ENCODE data around the gene NOS1AP.

DNA sequence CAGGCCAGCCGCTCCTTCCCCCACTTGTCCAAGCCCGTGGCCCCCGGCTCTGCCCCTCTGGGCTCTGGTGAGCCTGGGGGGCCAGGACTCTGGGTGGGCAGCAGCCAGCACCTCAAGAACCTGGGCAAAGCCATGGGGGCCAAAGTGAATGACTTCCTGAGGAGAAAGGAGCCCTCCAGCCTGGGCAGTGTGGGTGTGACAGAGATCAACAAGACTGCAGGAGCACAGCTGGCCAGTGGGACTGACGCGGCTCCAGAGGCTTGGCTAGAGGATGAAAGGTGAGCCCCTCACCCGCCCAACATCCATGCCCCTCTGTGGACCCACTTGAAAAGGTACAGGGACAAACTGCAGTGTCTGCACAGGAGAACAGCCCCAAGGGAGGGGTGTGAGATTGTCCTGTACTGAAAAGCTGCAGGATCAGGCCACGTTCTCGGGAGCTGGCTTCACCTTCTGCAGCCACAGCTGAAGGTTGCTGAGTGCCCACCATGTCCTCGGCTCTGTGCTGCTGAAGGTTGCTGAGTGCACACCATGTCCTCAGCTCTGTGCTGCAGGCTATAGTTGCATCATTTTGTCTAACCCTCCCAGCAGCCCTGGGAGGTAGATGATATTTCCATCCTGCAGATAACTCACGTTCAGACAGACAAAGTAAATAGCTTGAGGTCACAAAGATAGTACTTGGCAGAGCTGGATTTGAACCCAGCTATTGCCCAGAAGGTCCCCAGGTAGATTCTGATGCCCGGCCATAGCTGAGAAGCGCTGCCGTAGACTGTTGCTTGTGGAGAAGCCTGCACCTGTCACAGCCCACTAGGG lies 312.7 kb downstream of the NOS1AP start:
- TF ChIP-seq, protein P1, sequence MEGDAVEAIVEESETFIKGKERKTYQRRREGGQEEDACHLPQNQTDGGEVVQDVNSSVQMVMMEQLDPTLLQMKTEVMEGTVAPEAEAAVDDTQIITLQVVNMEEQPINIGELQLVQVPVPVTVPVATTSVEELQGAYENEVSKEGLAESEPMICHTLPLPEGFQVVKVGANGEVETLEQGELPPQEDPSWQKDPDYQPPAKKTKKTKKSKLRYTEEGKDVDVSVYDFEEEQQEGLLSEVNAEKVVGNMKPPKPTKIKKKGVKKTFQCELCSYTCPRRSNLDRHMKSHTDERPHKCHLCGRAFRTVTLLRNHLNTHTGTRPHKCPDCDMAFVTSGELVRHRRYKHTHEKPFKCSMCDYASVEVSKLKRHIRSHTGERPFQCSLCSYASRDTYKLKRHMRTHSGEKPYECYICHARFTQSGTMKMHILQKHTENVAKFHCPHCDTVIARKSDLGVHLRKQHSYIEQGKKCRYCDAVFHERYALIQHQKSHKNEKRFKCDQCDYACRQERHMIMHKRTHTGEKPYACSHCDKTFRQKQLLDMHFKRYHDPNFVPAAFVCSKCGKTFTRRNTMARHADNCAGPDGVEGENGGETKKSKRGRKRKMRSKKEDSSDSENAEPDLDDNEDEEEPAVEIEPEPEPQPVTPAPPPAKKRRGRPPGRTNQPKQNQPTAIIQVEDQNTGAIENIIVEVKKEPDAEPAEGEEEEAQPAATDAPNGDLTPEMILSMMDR (conservative IDR thresholded peaks at IDR 0.05; ENCODE audit: low read depth in 2 of 2), result no peak
- no peak for TF ChIP-seq EZH2 (IDR thresholded peaks at IDR 0.05; ENCODE audit: low read depth, unreplicated experiment)
- TF ChIP-seq, protein P2, sequence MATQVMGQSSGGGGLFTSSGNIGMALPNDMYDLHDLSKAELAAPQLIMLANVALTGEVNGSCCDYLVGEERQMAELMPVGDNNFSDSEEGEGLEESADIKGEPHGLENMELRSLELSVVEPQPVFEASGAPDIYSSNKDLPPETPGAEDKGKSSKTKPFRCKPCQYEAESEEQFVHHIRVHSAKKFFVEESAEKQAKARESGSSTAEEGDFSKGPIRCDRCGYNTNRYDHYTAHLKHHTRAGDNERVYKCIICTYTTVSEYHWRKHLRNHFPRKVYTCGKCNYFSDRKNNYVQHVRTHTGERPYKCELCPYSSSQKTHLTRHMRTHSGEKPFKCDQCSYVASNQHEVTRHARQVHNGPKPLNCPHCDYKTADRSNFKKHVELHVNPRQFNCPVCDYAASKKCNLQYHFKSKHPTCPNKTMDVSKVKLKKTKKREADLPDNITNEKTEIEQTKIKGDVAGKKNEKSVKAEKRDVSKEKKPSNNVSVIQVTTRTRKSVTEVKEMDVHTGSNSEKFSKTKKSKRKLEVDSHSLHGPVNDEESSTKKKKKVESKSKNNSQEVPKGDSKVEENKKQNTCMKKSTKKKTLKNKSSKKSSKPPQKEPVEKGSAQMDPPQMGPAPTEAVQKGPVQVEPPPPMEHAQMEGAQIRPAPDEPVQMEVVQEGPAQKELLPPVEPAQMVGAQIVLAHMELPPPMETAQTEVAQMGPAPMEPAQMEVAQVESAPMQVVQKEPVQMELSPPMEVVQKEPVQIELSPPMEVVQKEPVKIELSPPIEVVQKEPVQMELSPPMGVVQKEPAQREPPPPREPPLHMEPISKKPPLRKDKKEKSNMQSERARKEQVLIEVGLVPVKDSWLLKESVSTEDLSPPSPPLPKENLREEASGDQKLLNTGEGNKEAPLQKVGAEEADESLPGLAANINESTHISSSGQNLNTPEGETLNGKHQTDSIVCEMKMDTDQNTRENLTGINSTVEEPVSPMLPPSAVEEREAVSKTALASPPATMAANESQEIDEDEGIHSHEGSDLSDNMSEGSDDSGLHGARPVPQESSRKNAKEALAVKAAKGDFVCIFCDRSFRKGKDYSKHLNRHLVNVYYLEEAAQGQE (IDR thresholded peaks at IDR 0.05; ENCODE audit: unreplicated experiment), result no peak
- TF ChIP-seq POLR2AphosphoS5 (IDR thresholded peaks at IDR 0.05; ENCODE audit: low read depth), result no peak
- TF ChIP-seq CREB1 (CRISPR knock-in tag; IDR thresholded peaks at IDR 0.05; ENCODE audit: low read depth), result no peak
- no peak for TF ChIP-seq ZNF331 (CRISPR knock-in tag; IDR thresholded peaks at IDR 0.05; ENCODE audit: low read depth)
- no peak for TF ChIP-seq JUNB (IDR thresholded peaks at IDR 0.05; ENCODE audit: unreplicated experiment)
- TF ChIP-seq, protein P3, sequence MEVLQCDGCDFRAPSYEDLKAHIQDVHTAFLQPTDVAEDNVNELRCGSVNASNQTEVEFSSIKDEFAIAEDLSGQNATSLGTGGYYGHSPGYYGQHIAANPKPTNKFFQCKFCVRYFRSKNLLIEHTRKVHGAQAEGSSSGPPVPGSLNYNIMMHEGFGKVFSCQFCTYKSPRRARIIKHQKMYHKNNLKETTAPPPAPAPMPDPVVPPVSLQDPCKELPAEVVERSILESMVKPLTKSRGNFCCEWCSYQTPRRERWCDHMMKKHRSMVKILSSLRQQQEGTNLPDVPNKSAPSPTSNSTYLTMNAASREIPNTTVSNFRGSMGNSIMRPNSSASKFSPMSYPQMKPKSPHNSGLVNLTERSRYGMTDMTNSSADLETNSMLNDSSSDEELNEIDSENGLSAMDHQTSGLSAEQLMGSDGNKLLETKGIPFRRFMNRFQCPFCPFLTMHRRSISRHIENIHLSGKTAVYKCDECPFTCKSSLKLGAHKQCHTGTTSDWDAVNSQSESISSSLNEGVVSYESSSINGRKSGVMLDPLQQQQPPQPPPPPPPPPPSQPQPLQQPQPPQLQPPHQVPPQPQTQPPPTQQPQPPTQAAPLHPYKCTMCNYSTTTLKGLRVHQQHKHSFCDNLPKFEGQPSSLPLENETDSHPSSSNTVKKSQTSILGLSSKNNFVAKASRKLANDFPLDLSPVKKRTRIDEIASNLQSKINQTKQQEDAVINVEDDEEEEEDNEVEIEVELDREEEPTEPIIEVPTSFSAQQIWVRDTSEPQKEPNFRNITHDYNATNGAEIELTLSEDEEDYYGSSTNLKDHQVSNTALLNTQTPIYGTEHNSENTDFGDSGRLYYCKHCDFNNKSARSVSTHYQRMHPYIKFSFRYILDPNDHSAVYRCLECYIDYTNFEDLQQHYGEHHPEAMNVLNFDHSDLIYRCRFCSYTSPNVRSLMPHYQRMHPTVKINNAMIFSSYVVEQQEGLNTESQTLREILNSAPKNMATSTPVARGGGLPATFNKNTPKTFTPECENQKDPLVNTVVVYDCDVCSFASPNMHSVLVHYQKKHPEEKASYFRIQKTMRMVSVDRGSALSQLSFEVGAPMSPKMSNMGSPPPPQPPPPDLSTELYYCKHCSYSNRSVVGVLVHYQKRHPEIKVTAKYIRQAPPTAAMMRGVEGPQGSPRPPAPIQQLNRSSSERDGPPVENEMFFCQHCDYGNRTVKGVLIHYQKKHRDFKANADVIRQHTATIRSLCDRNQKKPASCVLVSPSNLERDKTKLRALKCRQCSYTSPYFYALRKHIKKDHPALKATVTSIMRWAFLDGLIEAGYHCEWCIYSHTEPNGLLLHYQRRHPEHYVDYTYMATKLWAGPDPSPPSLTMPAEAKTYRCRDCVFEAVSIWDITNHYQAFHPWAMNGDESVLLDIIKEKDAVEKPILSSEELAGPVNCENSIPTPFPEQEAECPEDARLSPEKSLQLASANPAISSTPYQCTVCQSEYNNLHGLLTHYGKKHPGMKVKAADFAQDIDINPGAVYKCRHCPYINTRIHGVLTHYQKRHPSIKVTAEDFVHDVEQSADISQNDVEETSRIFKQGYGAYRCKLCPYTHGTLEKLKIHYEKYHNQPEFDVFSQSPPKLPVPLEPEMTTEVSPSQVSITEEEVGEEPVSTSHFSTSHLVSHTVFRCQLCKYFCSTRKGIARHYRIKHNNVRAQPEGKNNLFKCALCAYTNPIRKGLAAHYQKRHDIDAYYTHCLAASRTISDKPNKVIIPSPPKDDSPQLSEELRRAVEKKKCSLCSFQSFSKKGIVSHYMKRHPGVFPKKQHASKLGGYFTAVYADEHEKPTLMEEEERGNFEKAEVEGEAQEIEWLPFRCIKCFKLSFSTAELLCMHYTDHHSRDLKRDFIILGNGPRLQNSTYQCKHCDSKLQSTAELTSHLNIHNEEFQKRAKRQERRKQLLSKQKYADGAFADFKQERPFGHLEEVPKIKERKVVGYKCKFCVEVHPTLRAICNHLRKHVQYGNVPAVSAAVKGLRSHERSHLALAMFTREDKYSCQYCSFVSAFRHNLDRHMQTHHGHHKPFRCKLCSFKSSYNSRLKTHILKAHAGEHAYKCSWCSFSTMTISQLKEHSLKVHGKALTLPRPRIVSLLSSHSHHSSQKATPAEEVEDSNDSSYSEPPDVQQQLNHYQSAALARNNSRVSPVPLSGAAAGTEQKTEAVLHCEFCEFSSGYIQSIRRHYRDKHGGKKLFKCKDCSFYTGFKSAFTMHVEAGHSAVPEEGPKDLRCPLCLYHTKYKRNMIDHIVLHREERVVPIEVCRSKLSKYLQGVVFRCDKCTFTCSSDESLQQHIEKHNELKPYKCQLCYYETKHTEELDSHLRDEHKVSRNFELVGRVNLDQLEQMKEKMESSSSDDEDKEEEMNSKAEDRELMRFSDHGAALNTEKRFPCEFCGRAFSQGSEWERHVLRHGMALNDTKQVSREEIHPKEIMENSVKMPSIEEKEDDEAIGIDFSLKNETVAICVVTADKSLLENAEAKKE (CRISPR knock-in tag; IDR thresholded peaks at IDR 0.05), result no peak
- no peak for TF ChIP-seq EZH2phosphoT487 (IDR thresholded peaks at IDR 0.05; ENCODE audit: unreplicated experiment)
- TF ChIP-seq, protein P4, sequence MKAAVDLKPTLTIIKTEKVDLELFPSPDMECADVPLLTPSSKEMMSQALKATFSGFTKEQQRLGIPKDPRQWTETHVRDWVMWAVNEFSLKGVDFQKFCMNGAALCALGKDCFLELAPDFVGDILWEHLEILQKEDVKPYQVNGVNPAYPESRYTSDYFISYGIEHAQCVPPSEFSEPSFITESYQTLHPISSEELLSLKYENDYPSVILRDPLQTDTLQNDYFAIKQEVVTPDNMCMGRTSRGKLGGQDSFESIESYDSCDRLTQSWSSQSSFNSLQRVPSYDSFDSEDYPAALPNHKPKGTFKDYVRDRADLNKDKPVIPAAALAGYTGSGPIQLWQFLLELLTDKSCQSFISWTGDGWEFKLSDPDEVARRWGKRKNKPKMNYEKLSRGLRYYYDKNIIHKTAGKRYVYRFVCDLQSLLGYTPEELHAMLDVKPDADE (IDR thresholded peaks at IDR 0.05), result no peak
